GM19438 (cell line): ENCODE data around the gene ZMYND19.
"Not testable (repeated sequence)": the region's sequence is repeated elsewhere in the genome, so short reads cannot be mapped to it uniquely, and the experiment has no call there.

Experiments used
- ATAC-seq: cut with Tn5 transposase; IDR thresholded peaks from one replicate; pipeline ENCODE4 v1.9.1; 2021; ENCODE audit warnings: low read depth; ENCODE audit not compliant: unreplicated experiment

The ZMYND19 gene

DNA sequence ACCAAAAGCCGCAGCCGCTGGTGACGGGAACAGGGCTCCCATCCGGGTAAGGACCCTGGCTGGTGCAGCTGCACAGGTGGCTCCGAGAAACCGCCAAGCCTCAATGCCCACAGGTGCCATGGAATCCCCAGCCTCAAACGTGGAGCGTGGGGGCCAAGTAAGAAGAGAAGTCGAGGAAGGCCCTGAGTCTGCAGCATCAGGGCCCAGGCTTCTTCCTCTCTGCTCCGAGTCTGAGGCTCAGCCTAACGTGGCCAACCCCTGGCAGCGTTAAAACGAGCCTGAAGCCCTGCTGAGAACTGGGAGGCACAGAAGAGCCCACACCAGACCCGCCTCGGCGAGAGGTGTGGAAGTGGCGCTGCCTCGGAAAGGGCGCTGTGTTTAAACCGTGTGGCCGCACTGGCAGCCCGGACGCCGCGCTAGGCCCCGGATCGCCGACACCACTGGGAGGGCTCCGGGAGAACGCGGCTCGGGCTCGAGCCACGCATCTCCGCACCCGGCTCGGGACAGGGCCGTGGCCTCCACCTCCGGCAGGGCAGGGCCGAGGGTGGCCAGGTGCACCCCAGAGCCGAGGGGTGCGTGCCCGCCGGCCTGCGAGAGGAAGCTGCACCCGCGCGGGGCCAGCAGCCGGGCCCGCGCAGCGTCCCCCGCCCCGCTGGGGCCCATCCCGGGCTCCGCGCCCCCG is 730 bp downstream of the ZMYND19 start:
- ATAC-seq: peak; percentile 6

DNA sequence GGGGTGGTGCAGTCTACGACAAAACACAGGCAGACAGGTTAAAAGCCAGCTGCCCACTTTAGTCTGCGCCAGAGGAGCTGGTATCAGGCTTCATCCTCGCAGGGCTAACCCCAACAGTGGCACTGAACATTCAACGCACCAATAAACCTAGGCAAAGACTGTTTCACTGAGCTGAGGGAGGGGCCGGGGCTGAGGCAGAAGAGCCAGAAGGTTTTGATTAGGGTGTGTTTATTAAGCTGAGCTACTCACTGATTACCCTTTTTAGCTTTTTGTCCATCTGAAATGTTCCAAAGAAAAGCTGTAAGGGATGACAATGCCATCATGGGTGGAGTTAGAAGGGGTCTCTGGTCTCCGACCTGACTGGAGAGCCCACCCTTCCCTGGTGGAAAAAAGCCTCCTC is 1.4 kb downstream of the ZMYND19 start:
- no peak for ATAC-seq

DNA sequence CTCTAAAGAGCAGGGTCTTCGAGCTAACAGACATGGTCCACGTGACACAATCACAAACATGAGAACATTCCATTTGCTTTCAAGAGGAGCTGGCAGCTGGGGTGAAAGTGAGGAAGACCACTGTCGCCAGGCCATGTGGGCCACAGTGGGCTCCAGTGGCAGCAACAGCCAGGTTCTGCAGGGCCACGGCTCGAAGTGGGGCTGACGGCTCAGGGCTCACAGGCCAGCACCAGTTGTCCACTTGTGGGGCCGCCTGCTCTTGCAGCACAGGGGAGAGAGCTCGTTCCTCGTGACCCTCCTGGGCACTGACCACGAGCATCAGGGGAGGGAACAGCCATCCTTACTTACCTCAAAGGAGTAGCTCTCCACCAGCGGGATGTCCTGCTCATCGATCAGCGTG is 2.0 kb downstream of the ZMYND19 start:
- ATAC-seq: no peak

DNA sequence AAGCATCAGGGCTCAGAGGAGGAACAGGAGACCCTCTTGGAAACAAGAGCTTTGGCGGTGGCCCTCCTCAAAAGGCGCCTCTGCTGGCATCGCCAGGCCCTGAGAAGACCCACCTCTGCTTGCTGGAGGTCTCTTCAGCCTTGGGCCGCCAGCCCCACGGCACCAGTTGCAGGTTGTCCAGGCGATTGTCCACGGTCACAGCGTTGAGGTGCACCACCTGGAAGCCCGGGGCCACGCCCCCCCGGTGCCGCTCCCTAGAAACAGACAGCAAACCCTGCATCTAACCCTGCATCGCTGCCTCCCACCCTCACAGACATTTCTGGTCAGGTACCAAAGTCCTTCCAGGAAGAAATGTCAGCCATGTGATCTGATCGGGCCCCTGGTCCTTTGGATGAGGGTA is 3.5 kb downstream of the ZMYND19 start:
- no peak for ATAC-seq

DNA sequence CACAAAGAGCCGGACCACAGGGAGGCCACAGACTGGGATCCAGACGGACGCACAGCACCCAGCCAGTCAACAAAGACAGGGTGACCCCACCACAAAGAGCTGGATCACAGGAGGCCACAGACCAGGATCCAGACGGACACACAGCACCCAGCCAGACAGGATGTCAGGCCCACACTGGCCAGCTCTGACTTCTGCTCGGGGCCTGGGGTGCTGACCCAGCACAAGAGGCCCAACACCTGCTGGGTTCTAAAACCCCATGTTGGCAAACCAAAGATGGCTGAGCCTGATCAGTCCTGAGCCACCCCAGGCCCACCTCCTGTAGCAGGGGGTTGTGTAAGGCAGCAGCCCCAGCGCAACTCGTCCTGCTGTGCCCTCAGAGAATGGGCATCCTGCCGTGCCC is 6.4 kb downstream of the ZMYND19 start:
- no peak for ATAC-seq

DNA sequence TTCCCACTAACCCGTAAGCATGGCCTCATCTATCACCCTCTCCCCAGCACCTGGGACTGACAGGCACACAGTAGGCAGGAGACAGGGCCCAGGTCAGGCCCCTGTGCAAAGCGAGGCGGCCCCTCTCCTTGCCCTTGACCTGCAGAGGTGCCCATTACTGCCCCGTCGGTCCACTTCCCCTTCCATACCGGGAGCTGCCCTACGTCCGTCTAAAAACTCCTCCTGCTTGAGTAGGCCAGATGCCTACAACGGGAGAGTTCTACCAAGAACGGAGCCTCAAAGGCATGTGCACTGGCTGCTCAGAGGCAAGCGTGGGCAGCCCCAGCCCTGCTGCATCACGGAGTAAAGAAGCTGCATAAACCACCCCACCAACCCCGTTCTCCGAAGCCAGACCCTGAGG is 7.0 kb downstream of the ZMYND19 start:
- no peak for ATAC-seq

DNA sequence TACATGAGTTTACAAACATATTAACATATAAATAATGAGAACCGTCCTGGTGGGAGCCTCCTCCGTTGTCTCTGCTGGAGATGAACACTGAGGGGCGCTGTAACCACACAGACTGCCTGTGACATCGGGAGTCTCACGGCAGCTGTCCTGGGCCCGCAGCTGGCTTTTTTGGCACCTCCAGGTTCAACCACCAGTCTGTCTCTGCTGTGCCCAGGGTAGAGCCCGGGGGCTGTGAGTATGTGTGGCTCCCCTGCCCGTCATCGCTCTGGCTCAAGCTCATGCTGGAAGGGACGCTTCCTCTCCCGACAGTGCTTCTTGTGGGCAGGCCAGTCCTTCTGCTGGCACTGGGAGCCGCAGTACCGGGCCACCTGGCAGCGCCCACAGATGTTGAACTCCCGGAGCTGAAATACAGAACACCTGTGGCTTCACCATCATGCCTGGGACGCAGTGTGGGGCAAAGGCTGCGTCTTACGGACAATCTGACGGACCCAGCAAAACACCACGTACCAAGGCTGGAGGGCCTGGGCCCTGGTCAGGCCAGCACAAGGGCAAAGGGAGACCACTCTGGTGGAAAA is 7.9 kb downstream of the ZMYND19 start:
- no peak for ATAC-seq

DNA sequence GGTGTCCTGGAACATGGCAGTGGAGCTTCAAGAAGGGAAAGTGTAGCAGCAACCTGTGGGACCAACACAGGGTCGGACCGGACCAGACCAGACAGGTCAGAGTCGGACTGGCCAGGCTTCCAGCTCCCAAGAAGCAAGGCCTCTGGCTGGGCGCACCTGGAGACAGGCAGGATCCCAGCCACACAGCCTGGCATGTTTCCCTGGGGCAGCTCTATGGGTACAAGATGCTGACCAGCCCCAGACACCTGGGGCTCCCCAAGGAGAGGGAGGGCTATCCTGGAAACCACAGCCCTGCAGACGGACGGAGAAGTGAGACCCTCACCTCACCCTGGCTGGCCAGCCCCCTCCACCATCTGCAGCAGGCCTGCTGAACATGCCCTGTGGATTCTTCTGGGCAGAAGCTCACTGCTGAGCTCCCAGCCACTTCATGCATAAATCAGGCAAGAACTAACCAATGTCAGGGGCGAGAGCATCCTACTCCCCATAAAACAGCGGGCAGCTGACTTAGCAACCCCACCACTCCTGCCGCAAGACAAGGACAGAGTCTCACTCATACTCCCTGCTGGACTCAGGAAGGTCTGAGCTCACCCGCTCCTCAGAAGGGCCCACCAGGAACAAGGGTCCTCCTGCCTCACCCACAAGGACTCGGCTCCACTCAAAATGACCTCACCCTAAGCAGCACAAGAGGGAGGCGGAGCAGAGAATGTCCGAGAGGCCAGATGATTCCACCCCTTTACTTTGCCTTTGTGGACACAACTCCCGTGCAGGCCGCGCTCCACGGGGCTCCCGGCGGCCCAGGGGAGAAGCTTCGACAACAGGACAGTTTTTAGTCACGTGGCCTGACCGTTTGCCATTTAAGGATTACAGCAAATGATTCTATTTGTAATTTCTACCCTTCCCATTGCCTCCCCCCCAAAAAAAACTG is 8.7 kb downstream of the ZMYND19 start:
- ATAC-seq: no peak

DNA sequence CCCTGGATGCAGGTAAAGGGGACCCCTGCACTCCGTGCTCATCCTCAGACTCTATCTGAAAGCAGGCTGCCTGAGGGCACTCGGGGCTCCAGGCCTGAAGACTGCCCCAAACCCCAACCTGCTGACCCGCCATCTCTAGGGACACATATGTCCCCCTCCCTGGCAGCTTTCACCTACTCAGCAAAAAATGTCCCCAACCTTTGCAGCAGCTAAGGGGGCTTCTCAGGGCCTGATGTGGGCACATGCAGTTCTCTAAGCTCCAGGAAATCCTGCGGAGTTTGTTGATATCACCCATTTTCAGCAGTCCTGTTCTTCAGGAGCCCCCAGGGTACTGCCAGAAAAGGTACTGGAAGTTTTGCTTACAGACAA is 9.4 kb downstream of the ZMYND19 start:
- no peak for ATAC-seq

DNA sequence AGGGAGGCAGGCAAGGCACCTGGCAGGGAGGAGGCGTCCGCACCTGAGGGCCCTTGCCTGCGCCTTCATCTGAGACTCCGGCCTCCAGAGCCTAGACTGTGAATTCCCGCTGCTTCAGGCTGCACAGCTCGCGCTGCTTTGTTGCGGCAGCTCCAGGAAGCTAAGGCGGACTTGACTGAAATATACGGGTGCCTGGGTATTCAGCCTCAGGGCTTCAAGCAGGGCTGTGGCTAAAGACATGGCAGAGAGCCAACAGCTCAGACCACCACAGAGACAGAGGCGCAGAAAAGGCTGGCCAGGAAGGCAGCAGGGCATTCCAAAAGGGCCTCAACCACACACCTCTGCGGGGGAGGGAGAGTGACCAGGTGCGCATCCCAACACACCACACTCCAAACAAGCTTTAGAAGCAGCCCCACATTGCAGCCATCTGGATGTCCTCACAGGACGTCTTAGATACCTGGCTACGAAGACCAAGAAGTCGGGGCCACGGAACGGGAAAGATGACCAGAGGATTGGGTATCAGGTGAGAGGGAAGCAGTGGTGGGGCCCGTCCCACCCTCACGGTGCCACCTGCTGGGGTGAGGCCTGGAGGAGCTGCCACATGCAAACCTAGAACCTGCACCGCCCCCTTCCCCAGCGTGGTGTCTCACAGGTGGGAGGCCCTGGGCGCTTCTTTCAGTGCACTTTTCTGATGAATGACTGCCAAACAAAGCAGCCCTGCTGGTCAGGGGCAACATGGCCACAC is 9.9 kb downstream of the ZMYND19 start:
- no peak for ATAC-seq

DNA sequence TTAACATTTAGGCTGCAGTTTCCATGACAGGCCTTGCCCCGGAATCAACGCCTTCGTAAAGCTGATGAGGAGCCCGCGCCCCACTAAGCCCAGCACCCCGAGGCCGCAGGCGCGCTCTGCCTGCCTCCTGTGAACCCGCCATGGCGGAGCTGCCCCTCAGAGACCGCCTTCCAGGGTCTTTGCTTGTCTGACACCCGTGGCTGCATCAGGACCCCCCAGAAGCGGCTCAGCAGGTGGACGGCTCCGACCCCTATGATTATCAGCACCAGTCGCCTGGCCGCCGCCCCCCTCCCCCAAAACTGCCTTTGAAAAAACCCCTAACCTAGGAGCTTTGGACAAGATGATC is 11.1 kb downstream of the ZMYND19 start:
- ATAC-seq: no peak

DNA sequence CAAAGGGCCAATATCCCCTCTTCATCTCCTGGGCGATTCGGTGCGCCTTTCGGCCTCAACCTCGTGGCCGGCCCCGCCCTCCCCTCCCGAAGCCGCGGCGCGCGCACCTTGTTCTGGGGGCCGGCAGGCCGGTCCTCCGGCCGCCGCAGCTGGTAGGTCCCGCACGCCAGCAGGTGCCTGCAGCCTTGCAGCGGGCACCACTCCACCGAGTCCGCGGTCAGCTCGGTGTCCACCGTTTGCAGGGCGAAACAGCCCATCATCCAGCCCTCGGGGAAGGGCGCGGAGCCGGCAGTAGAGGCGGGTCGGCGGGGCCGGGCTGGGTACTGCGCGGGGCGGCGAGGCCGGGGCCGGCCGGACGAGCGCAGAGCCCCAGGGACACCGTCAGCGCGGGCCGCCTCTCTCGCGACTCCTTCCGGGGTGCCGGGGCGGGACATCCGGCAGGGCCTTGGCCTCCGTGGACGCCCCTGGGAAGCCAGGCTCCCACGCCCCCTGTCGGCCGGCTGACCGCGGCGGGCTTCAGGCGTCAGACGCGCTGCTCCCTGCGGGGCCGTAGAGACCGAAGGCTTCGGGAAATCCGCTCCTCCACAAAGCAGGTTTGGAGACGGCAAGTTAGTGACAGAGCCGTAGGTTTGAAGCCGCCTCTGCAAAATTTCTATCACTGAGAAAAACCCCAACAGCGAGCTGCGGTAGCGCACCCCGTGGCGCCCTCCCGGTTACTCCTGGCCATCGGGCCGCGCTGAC is 11.6 kb downstream of the ZMYND19 start, which contains the start of gene DPH7:
TSS of gene DPH7 (minus strand) at position 408 of the 741 bp plus-strand sequence. CDS start at position 260, 148 bp downstream.
- peak; percentile 93 for ATAC-seq

DNA sequence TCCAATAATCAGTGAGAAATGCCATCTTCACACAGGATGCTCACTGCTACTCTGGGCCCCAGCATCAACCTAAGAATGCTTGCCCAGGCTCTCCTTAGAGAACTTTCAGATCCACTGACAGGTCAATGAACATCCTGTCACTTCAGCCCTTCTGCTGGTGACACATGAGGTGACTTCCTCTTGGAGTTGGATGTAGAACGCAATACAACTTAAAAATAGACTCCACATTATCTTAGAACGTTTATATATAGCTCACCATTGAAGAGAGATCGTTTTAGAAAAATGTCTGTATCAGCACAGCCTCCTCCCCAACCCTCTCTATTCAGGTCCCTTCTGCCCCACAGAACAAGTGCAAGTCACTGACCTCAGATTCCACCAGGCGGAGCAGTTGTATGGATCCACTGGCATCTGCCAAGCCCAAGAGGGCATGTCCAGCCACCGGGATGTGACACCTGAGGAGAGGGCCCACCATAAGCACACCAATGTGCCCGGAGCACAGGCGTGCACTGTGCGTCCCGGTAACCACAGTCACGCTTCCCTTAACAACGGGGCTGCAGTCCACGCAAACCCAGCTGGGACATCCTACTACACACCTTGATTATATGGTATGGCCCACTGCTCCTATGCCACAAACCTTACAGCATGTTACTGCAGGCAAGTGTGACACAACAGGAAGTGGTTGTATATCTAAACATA is 14.4 kb downstream of the ZMYND19 start:
- no peak for ATAC-seq

DNA sequence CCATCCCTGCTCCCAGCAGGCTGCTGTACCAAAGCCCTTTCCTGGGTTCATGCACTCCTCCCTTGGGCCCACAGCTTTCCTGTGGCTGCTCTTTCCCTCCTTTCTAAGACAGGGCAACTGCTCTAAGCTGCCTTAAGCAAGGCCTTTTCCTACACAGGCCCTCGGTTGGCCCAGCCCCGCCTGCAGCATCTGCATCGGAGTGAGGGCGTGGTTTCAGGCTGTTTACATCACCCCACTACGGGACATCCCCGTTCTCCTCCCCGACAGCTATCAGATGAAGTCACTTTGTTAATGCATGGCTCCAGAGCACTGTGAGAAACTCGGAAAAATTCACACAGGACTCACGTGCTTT is 15.0 kb downstream of the ZMYND19 start:
- no peak for ATAC-seq

DNA sequence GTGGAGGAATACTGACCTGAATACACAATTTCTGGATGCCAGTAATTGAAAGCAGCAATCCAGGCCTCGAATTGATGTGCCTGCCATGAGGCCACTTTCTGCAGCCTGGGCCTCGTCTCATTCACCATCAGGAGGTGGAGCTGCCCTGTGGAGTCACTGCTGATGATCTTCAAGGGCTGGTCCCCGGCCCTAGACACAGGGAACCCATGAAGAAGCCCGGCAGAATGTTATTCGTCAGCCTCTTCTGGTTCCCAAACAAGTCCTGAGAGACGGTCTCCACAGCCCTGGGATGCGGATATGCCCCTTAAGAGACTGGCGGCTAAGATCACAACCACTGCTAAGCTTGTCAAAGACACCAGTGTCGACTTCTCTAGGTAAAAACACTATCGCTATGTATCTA is 16.1 kb downstream of the ZMYND19 start:
- no peak for ATAC-seq

DNA sequence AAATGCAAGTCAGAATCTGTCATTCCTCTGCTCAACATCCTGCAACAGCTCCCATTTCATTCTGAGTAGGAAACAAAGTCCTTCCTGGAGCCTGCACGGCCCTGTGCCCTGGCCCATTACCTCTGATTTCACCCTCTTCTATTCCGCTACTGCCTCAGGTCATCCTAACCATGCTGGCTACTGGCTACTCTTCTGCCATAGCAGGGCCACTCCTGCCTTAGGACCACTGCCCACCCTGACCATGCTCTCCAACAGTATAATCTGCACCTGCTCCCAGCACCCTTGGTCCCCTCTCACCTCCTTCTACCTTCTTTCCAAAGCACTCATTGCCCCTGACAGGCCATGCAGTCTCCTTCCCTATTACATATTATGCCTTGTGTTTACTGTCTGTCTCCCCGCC is 19.7 kb downstream of the ZMYND19 start:
- no peak for ATAC-seq

DNA sequence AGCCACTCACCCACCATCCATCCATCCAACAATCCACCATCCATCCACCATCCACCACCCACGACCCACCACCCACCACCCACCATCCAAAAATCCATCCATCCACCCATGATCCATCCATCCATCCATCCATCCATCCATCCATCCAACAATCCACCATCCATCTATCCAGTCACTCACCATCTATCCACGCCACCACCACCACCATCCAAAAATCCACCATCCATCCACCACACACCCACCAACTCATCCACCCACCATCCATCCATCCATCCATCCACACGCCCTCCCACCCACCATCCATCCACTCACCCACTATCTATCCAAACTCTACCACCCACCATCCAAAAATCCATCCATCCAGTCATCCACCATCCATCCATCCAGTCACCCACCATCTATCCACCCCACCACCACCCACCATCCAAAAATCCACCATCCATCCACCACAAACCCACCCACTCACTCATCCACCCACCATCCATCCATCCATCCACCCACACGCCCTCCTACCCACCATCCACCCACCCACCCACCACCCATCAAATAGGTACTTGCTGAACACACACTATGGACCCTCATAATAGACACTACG is 20.6 kb downstream of the ZMYND19 start:
- no peak for ATAC-seq

DNA sequence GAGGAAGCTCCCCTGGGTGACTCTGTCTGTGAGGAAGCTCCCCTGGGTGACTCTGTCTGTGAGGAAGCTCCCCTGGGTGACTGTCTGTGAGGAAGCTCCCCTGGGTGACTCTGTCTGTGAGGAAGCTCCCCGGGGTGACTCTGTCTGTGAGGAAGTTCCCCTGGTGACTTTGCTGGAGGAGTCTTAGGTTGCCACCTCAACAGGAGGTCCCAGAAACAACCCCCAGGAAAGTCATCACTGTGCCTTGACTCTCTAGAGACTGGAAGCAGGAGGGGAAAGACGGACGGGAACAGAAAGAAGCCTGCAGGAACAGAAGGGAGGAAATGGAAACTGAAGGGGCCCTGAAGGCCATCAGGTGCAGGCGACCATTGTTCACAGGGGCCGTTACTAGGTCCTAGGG is 21.9 kb downstream of the ZMYND19 start:
- ATAC-seq: not testable (repeated sequence)

DNA sequence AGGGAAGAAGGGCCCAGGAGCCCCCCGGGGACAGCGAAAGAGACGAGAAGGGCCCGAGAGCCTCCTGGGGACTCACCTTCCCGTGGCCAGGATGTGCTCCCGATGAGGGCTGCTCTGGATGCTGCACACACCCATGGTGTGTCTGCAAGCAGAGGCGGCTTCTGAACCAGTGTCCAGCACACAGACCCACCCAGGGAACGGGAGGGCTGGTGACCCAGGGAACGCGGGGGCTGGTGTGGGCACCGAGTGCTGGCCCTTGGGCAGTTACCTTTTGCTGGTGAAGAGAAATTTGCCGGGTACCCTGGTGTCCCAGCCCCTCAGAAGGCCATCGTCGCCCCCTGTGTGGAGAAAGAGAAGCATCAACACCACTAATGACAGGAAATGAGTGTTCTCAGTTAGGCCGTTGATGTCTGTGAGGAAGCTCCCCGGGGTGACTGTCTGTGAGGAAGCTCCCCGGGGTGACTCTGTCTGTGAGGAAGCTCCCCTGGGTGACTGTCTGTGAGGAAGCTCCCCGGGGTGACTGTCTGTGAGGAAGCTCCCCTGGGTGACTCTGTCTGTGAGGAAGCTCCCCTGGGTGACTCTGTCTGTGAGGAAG is 25.4 kb downstream of the ZMYND19 start:
- no peak for ATAC-seq
